GM13977 (cell line): Measurements from ENCODE around the gene DUOXA2.

Experiments used
- DNase-seq: peaks from one replicate; pipeline ENCODE4 v3.0.0; 2012; ENCODE audit warnings: low spot score
- CTCF ChIP-seq: IDR thresholded peaks from 2 replicates; pipeline ENCODE4 v1.5.1; 2012; ENCODE audit warnings: mild to moderate bottlenecking, control low read depth; ENCODE audit not compliant: insufficient read depth; ENCODE audit errors: extremely low read depth, missing control alignments
- in situ Hi-C: fragments of 300-500 bp; cut with MboI; formaldehyde crosslinking; loops from one replicate; pipeline ENCODE4 v1.12.0; 2022; ENCODE audit warnings: low sequenced_read_pairs, low pct_unique_long_range_greater_than_20kb, mixed read lengths, inconsistent platforms; ENCODE audit not compliant: unreplicated experiment

DUOXA2 gene

GRCh38 chr15:45107941-45108630 is 6.0 kb upstream of the DUOXA2 start:
- in situ Hi-C loops: no loop called here
- no peak for DNase-seq
- no peak for TF ChIP-seq CTCF

- no peak for DNase-seq
- no peak for TF ChIP-seq CTCF
- in situ Hi-C loops: no loop called here
Measured at GRCh38 chr15:45110256-45110820, 3.8 kb upstream of the DUOXA2 start.

GRCh38 chr15:45111390-45112142 is 2.6 kb upstream of the DUOXA2 start:
- DNase-seq: no peak
- in situ Hi-C loops: no loop called here
- TF ChIP-seq CTCF: no peak

GRCh38 chr15:45112143-45112590 is 2.0 kb upstream of the DUOXA2 start:
- TF ChIP-seq CTCF: no peak
- DNase-seq: no peak
- in situ Hi-C loops: no loop called here

- no peak for TF ChIP-seq CTCF
- in situ Hi-C loops: no loop called here
- no peak for DNase-seq
Measured at GRCh38 chr15:45112591-45113379, 1.3 kb upstream of the DUOXA2 start.

GRCh38 chr15:45113380-45113990 is 641 bp upstream of the DUOXA2 start:
- DNase-seq: no peak
- TF ChIP-seq CTCF: no peak
- in situ Hi-C loops: no loop called here
